T-cell (primary cell): ENCODE results near the gene MLPH. TPM values are rescaled to one million over a fixed set of nuclear protein-coding genes. Genes with fewer than 3 reads are reported as not detected.

Experiments used
- ATAC-seq, 4 experiments: fragments of 200-7000 bp in 3 of 4; fragments of 150-1000 bp in 1 of 4; cut with Tn5 transposase; replicated peaks in 1 of 4; 1 replicate in 3 of 4; 2 replicates in 1 of 4; pipeline ENCODE4 v1.10.0; 2021; ENCODE audit warnings: moderate library complexity in 3 of 4, mild to moderate bottlenecking in 2 of 4, moderate number of reproducible peaks in 1 of 4
- CTCF ChIA-PET, 2 donors: fragments of 300-600 bp; sonication (Branson Sonifier 250); formaldehyde crosslinking; loops; one replicate each; lab custom pipeline; 2022; ENCODE audit warnings: antibody characterized with exemption in 2 of 2; lab: Charles Lee
- POLR2A ChIA-PET, 2 donors: fragments of 300-600 bp; sonication (Branson Sonifier 250); formaldehyde crosslinking; loops; one replicate each; lab custom pipeline; 2022; ENCODE audit warnings: antibody characterized with exemption in 2 of 2; lab: Charles Lee
- DNase-seq, 35 experiments: peaks; one replicate each; pipeline versions ENCODE4 v3.0.0 to v3.0.0-alpha.2; 2013 to 2023
- H3K27ac ChIP-seq: one replicate; pipeline ENCODE4 v1.5.1; 2013; ENCODE audit warnings: low read length
- H3K27me3 ChIP-seq, 2 experiments: replicated peaks in 1 of 2; 1 replicate in 1 of 2; 2 replicates in 1 of 2; pipeline versions ENCODE4 v1.6.1 to v1.7.0; 2013; ENCODE audit warnings: low read length in 1 of 2, mixed read lengths in 1 of 2; ENCODE audit not compliant: control insufficient read depth in 2 of 2, insufficient read depth in 2 of 2; ENCODE audit errors: extremely low read depth in 1 of 2
- H3K36me3 ChIP-seq, 2 donors: 1 replicate in 1 of 2; 2 replicates in 1 of 2; pipeline versions ENCODE4 v1.6.1 to v1.7.0; 2013; ENCODE audit warnings: low read length in 1 of 2; ENCODE audit not compliant: control insufficient read depth in 2 of 2, insufficient read depth in 1 of 2; ENCODE audit errors: extremely low read depth in 1 of 2
- H3K4me1 ChIP-seq, 2 experiments: 1 replicate in 1 of 2; 2 replicates in 1 of 2; pipeline versions ENCODE4 v1.6.1 to v1.7.0; 2013; ENCODE audit warnings: low read length in 2 of 2, mixed read lengths in 1 of 2; ENCODE audit not compliant: insufficient read depth in 2 of 2, control insufficient read depth in 1 of 2; ENCODE audit errors: extremely low read depth in 1 of 2
- H3K4me3 ChIP-seq, 2 donors: 1 replicate in 1 of 2; 2 replicates in 1 of 2; pipeline versions ENCODE4 v1.5.1 to v1.7.0; 2013; ENCODE audit warnings: mild to moderate bottlenecking in 2 of 2, low read length in 1 of 2, moderate library complexity in 1 of 2; ENCODE audit not compliant: control insufficient read depth in 1 of 2; ENCODE audit errors: extremely low read depth in 1 of 2
- H3K9me3 ChIP-seq: 2 replicates; pipeline ENCODE4 v1.7.0; 2013
- H3K27ac Mint-ChIP-seq, 2 donors: one replicate each; pipeline ENCODE4 v1.8.0; 2020 to 2021; ENCODE audit warnings: mild to moderate bottlenecking in 2 of 2, mixed read lengths in 2 of 2
- H3K27me3 Mint-ChIP-seq, 2 donors: one replicate each; pipeline ENCODE4 v1.8.0; 2021 to 2022; ENCODE audit warnings: mixed read lengths in 2 of 2
- H3K36me3 Mint-ChIP-seq: one replicate; pipeline ENCODE4 v1.8.0; 2021; ENCODE audit warnings: mixed read lengths
- H3K4me1 Mint-ChIP-seq, 3 donors: one replicate each; pipeline ENCODE4 v1.8.0; 2020 to 2022; ENCODE audit warnings: mixed read lengths in 3 of 3, mild to moderate bottlenecking in 1 of 3
- H3K4me3 Mint-ChIP-seq, 3 donors: one replicate each; pipeline ENCODE4 v1.8.0; 2020 to 2022; ENCODE audit warnings: mild to moderate bottlenecking in 3 of 3, mixed read lengths in 3 of 3, moderate library complexity in 3 of 3
- H3K9me3 Mint-ChIP-seq, 3 donors: one replicate each; pipeline ENCODE4 v1.8.0; 2020 to 2022; ENCODE audit warnings: mixed read lengths in 3 of 3
- WGBS: methylation state at CpG from one replicate; pipeline ENCODE4 v1.1.5; 2013; ENCODE audit warnings: missing lambda C conversion rate; ENCODE audit not compliant: insufficient coverage; 5-methylcytosine and 5-hydroxymethylcytosine counted together
- total RNA-seq, 35 experiments: library from RNA in 6 of 35; stranded (reverse) in 6 of 35; fragments of 120-200 nt in 1 of 35; gene quantifications; one replicate each; pipeline versions ENCODE4 v1.2.1 to v1.2.4 and lab custom pipeline; 2013 to 2026

Gene MLPH
- total RNA-seq, 5 donors from 2014 or later (not counting 1 experiment from before 2014, with no cell fraction given): 0.55 to 1.4 (median 0.72) TPM; not detected in 2

DNA sequence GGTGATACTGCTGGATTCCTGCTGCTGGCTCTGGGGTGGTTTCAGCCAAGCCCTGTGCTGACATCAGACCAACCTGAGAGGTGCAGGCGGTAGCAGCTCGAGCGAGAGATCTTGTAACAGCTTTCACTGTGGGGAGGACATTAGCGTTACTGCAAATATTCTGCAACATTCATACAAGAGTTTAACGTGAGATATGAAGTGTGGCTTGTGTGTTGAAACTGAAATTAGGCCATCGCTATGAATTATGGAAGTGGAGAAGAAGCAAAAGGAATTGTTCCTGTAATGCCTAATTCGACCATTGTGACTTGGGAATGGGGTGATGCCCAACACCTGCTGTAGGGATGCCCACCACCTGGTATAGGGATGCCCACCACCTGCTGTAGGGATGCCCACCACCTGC is 6.5 kb upstream of the MLPH start:
- WGBS: 73% methylated on average over 4 of the region's 7 CpGs
- Histone ChIP-seq H3K27me3 (peaks cover 0 to 32% of the 10 kb centered on the region in 2 experiments), H3K4me1 (peaks cover 3 to 6% of the 10 kb centered on the region in 2 experiments), H3K36me3 (no peaks in the 10 kb centered on the region), H3K27ac (no peak overlapping the region), H3K9me3 (no peaks in the 10 kb centered on the region), H3K4me3 (no peak overlapping the region)
- Mint-ChIP-seq H3K36me3 (no peaks in the 10 kb centered on the region), H3K27me3 (peaks cover 34 to 52% of the 10 kb centered on the region in 2 donors), H3K9me3 (no peaks in the 10 kb centered on the region), H3K27ac (no peak overlapping the region), H3K4me1 (peaks cover 5 to 11% (median 6%) of the 10 kb centered on the region in 3 donors), H3K4me3 (no peak overlapping the region)
- ChIA-PET POLR2A (no interaction called here), CTCF (no interaction called here)
- no peak for DNase-seq
- no peak for ATAC-seq

DNA sequence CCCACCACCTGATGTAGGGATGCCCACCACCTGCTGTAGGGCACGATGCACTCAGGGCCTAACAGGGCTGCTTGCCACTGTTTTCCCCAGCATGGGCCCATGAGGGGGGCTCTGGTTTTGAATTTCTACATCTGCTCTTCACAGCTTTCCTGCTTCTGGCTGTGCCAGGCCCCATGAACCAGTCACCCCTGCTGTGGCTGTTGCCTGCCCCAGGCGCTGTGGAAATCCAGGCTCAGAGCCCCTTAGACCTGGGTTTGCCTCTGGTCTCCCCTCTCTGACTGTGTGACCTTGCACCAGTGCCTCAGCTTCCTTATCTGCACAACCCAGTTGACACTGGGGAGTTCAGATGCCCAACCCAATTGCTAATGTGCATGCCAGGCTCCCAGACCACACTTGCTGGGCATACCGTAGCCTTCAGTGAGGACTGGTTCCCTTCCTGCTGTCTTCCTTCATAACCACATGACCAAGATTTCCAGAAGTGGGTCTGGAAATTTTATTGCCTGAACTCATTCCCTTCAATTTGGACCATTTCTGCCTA is 6.0 kb upstream of the MLPH start:
- no peaks in the 10 kb centered on the region for H3K9me3 ChIP-seq
- no peaks in the 10 kb centered on the region for H3K36me3 Mint-ChIP-seq
- no peaks in the 10 kb centered on the region for H3K36me3 ChIP-seq
- H3K27me3 ChIP-seq: peaks cover 0 to 27% of the 10 kb centered on the region in 2 experiments
- no peak overlapping the region for H3K27ac Mint-ChIP-seq
- H3K27ac ChIP-seq: no peak overlapping the region
- no peak for DNase-seq
- WGBS: 94% methylated on average over 3 of the region's 3 CpGs
- peaks cover 2 to 8% (median 2%) of the 10 kb centered on the region in 3 donors for H3K4me1 Mint-ChIP-seq
- no peaks in the 10 kb centered on the region for H3K9me3 Mint-ChIP-seq
- H3K4me3 Mint-ChIP-seq: no peak overlapping the region
- POLR2A ChIA-PET: no interaction called here
- CTCF ChIA-PET: interaction anchor here in 1 of 2 donors (0.6 kb wide), 1 partner anchor 269 kb away, joined by 4 read pairs; no protein-coding TSS in a partner anchor
- no peak for ATAC-seq
- H3K4me1 ChIP-seq: peaks cover under 1 to 1% of the 10 kb centered on the region in 2 experiments
- peaks cover 38 to 55% of the 10 kb centered on the region in 2 donors for H3K27me3 Mint-ChIP-seq
- H3K4me3 ChIP-seq: no peak overlapping the region

DNA sequence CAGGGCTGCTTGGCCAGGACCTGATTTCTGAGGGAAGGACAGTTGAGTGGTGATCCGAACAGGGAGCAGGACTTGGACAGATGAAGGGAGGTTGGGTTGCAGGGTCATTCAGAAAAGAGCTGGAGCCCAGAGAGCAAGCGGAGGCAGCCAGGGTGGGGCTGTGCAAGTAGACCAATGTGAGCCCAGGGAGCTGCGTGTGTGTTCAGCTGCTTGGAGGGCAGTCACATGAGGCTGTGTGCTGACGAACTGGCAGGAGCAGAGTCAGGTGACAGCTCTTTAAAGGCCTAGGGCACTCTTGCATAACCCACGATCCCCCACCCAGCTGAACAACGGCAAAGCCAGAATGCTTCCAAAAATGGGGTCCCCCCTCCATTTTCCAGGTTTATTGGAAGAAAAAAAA is 4.6 kb upstream of the MLPH start:
- peaks cover 36 to 50% of the 10 kb centered on the region in 2 donors for H3K27me3 Mint-ChIP-seq
- no peak overlapping the region for H3K4me3 Mint-ChIP-seq
- H3K27ac Mint-ChIP-seq: no peak overlapping the region
- Histone ChIP-seq H3K36me3 (no peaks in the 10 kb centered on the region), H3K27me3 (peaks cover 0 to 38% of the 10 kb centered on the region in 2 experiments), H3K27ac (no peak overlapping the region), H3K9me3 (no peaks in the 10 kb centered on the region), H3K4me1 (no peaks in the 10 kb centered on the region), H3K4me3 (no peak overlapping the region)
- WGBS: 60% methylated on average over 4 of the region's 6 CpGs
- DNase-seq (no peak), ATAC-seq (no peak)
- POLR2A ChIA-PET: no interaction called here
- H3K4me1 Mint-ChIP-seq: peaks cover 0 to 6% (median 2%) of the 10 kb centered on the region in 3 donors
- H3K9me3 Mint-ChIP-seq: no peaks in the 10 kb centered on the region
- CTCF ChIA-PET: interaction anchor here in 1 of 2 donors (2.0 kb wide), 1 partner anchor 63 kb away, joined by 4 read pairs; no protein-coding TSS in a partner anchor
- no peaks in the 10 kb centered on the region for H3K36me3 Mint-ChIP-seq

DNA sequence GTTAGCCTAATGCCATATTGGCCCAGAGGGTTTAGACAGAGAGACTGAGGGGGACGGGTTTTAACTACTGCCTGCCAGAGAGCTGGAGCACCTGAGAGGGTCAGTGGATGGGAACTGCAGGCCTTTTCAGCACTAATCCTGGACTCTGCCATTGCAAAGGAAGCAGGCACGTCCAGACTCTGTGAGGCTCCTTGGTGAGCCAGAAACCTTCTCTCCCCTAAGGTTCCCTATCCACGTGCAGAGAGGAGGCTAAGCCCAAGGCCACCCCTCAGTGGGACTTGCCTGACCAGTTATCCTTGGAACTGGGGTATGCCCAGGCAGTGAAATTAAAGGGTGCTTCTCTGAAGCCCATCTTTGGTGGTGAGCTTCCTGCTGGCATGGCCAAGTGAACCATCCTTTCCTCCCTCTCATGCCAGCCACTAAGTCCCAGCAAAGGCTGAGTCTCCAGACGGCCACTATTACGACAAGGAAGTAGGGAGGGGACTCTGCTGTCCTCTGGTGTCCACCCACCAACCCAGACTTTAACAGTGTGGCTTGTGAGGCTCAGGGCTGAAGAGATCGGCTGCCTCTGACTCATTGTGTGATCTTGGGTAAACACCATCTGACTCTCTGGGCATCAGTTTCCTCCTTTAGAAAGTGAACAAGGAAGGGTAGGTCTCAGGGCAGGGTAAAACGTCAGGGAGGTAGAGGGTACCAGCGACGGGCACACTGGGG is 3.9 kb upstream of the MLPH start:
- Histone ChIP-seq H3K36me3 (no peaks in the 10 kb centered on the region), H3K4me3 (no peak overlapping the region), H3K27ac (no peak overlapping the region), H3K9me3 (no peaks in the 10 kb centered on the region), H3K27me3 (peaks cover 3 to 45% of the 10 kb centered on the region in 2 experiments), H3K4me1 (no peaks in the 10 kb centered on the region)
- DNase-seq (no peak), ATAC-seq (no peak)
- CTCF ChIA-PET: interaction anchor here (0.7 to 2.0 kb wide), 2 partner anchors 63 kb away, joined by 3 to 4 read pairs; no protein-coding TSS in a partner anchor
- Mint-ChIP-seq H3K27ac (no peak overlapping the region), H3K36me3 (no peaks in the 10 kb centered on the region), H3K4me1 (peaks cover 0 to 6% (median 2%) of the 10 kb centered on the region in 3 donors), H3K4me3 (no peak overlapping the region), H3K9me3 (no peaks in the 10 kb centered on the region), H3K27me3 (peaks cover 37 to 51% of the 10 kb centered on the region in 2 donors)
- POLR2A ChIA-PET: no interaction called here
- WGBS: 38% methylated on average over 2 of the region's 9 CpGs

DNA sequence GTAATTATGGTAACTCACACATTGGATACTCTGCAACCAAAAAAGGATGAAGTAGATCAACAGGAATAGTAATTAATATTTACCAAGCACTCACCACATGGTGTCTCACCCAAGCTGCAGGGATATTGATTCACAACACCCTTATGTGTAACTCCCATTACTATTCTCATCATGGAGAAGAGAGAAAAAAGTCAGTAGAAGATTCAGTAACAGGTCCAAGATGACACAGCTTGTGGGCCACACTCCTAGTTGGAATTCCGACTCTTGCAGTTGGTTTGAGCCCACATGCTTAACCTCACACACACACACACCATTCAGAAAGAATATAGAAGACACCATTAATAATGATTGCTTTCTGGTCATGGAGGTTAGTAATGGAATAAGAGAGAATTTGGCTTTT is 1.7 kb upstream of the MLPH start:
- Mint-ChIP-seq H3K4me3 (no peak overlapping the region), H3K27ac (no peak overlapping the region), H3K36me3 (no peaks in the 10 kb centered on the region), H3K27me3 (peaks cover 49 to 66% of the 10 kb centered on the region in 2 donors), H3K9me3 (no peaks in the 10 kb centered on the region), H3K4me1 (peaks cover 0 to 2% (median 0%) of the 10 kb centered on the region in 3 donors)
- ATAC-seq (no peak), DNase-seq (no peak)
- Histone ChIP-seq H3K27me3 (peaks cover 5 to 65% of the 10 kb centered on the region in 2 experiments), H3K27ac (no peak overlapping the region), H3K4me3 (no peak overlapping the region), H3K9me3 (no peaks in the 10 kb centered on the region), H3K4me1 (no peaks in the 10 kb centered on the region), H3K36me3 (no peaks in the 10 kb centered on the region)
- WGBS: no CpG with 5 or more reads among the region's 1 CpG
- ChIA-PET POLR2A (no interaction called here), CTCF (no interaction called here)

DNA sequence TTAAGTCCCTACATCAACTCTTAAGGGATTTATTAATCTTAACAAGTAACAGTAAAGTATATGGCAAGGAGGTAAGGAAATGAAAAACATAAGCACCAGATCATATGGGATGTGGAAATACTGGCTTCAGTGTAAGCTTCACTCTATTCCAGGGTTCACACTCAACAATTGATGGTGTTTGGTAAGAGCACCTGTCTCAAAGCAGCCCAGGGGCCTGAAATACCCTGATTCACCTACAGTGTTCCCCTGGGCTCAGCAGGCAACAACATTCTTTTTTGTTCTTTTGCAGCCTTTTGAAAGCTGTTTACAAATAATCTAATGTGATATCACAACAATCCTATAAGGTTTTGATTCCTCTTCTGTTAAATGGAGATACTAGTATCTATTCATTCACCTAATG is 1.2 kb upstream of the MLPH start:
- POLR2A ChIA-PET: no interaction called here
- no peaks in the 10 kb centered on the region for H3K36me3 Mint-ChIP-seq

More for the DNA sequence above, 1.2 kb upstream of the MLPH start:
- DNase-seq: no peak
- H3K4me1 Mint-ChIP-seq: peaks cover 0 to 2% (median 0%) of the 10 kb centered on the region in 3 donors
- CTCF ChIA-PET: no interaction called here
- Histone ChIP-seq H3K9me3 (no peaks in the 10 kb centered on the region), H3K4me1 (no peaks in the 10 kb centered on the region), H3K4me3 (no peak overlapping the region), H3K36me3 (no peaks in the 10 kb centered on the region), H3K27me3 (peaks cover 5 to 62% of the 10 kb centered on the region in 2 experiments), H3K27ac (no peak overlapping the region)
- peaks cover 0 to 3% (median 3%) of the 10 kb centered on the region in 3 donors for H3K9me3 Mint-ChIP-seq
- no peak for ATAC-seq
- peaks cover 49 to 69% of the 10 kb centered on the region in 2 donors for H3K27me3 Mint-ChIP-seq
- no peak overlapping the region for H3K27ac Mint-ChIP-seq
- H3K4me3 Mint-ChIP-seq: no peak overlapping the region
